ENCODE results near the gene ZNF830. TPM values are rescaled to one million over a fixed set of nuclear protein-coding genes. Genes with fewer than 3 reads are reported as not detected.

Gene ZNF830
- total and polyA plus RNA-seq, 2 of the 4 experiments (the other 2 are of a cell fraction): 5.5 to 6.6 TPM

- H3K56ac ChIP-seq (ENCODE audit: extremely low read depth, insufficient read depth, low read length): no peak overlapping the region
- no peak overlapping the region for H2AFZ ChIP-seq (replicated peaks; ENCODE audit: low read length, poor library complexity)
- no peak overlapping the region for H3K4me3 ChIP-seq (ENCODE audit: insufficient read depth, low read depth, low read length)
- no peaks in the 10 kb centered on the region for H3K79me1 ChIP-seq (ENCODE audit: low read depth in 1 of 2, low read length in 2 of 2)
- H2BK120ac ChIP-seq (ENCODE audit: low read depth, low read length): no peak overlapping the region
- ATAC-seq (ENCODE audit: low read depth) (no peak), DNase-seq (no peak)
- no peak for TF ChIP-seq CHD1 (IDR thresholded peaks at IDR 0.05; ENCODE audit: low read depth, low read length)
- TF ChIP-seq ELK1 (IDR thresholded peaks at IDR 0.05; ENCODE audit: borderline replicate concordance, low read depth, low read length): no peak
- no peak for TF ChIP-seq MAZ (IDR thresholded peaks at IDR 0.05; ENCODE audit: borderline replicate concordance, low read depth, low read length)
- no peak for TF ChIP-seq USF2 (IDR thresholded peaks at IDR 0.05; ENCODE audit: low read depth, low read length)
- TF ChIP-seq CTCF (conservative IDR thresholded peaks at IDR 0.05; ENCODE audit: low read depth, low read length): no peak
- no peak for TF ChIP-seq MAFK (IDR thresholded peaks at IDR 0.05; ENCODE audit: low read depth, low read length)
- no peak for TF ChIP-seq BHLHE40 (IDR thresholded peaks at IDR 0.05; ENCODE audit: low read depth, low read length)
- no peak for TF ChIP-seq NFE2L2 (IDR thresholded peaks at IDR 0.05; ENCODE audit: low read depth, low read length)
- H2BK20ac ChIP-seq (ENCODE audit: low read depth, low read length): no peak overlapping the region
- dilution Hi-C loops (cut with HindIII; ENCODE audit: low sequenced_read_pairs, unreplicated experiment): no loop called here
- H3K14ac ChIP-seq (replicated peaks; ENCODE audit: low read depth, low read length): no peak overlapping the region
- H3K18ac ChIP-seq (ENCODE audit: low read depth, low read length): no peak overlapping the region
- POLR2A ChIA-PET (ENCODE audit: unreplicated experiment): no interaction called here
- H3K9me3 ChIP-seq (ENCODE audit: control insufficient read depth, insufficient read depth, low read length): no peaks in the 10 kb centered on the region
- intact Hi-C loops (cut with micrococcal nuclease): no loop called here
- H4K20me1 ChIP-seq (ENCODE audit: insufficient read depth, low read length): no peaks in the 10 kb centered on the region
- no peak overlapping the region for H3K9ac ChIP-seq (ENCODE audit: low read depth, low read length)
- no peak overlapping the region for H3K4me2 ChIP-seq (ENCODE audit: low read depth, low read length)
- no peak overlapping the region for H4K5ac ChIP-seq (ENCODE audit: low read depth, low read length)
- H3K4ac ChIP-seq (ENCODE audit: low read depth, low read length): no peak overlapping the region
- no peak overlapping the region for H3K27ac ChIP-seq (ENCODE audit: insufficient read depth, low read length)
- no CpG with 5 or more reads among the region's 1 CpG for WGBS, 2 experiments (ENCODE audit: extremely low coverage in 2 of 2, insufficient read length in 1 of 2)
- BruUV-seq (replicated peaks): no TSS peak
- no peaks in the 10 kb centered on the region for H3K36me3 ChIP-seq (ENCODE audit: control insufficient read depth, insufficient read depth, low read length)
- no peaks in the 10 kb centered on the region for H3K4me1 ChIP-seq (ENCODE audit: control insufficient read depth, insufficient read depth, low read length)
- in situ Hi-C loops (cut with MboI; ENCODE audit: low sequenced_read_pairs): no loop called here
- no peaks in the 10 kb centered on the region for H3K9me1 ChIP-seq (ENCODE audit: insufficient read depth, low read length)
- no peak overlapping the region for H4K91ac ChIP-seq (ENCODE audit: insufficient read depth, low read depth, low read length)
- no peak overlapping the region for H2AK5ac ChIP-seq (ENCODE audit: low read depth, low read length)
- H2AK9ac ChIP-seq (replicated peaks; ENCODE audit: low read depth, low read length, poor library complexity): no peak overlapping the region
- no peak overlapping the region for H4K8ac ChIP-seq (ENCODE audit: low read depth in 2 of 2, low read length in 2 of 2)
- H2BK15ac ChIP-seq (ENCODE audit: low read depth, low read length): no peak overlapping the region
- H3K23ac ChIP-seq (ENCODE audit: low read depth, low read length): no peak overlapping the region
- CTCF ChIA-PET: no interaction called here
- H3K27me3 ChIP-seq (ENCODE audit: control insufficient read depth, insufficient read depth, low read length): no peaks in the 10 kb centered on the region
- H2BK5ac ChIP-seq (ENCODE audit: low read depth, low read length, poor library complexity, severe bottlenecking): no peak overlapping the region
Measured at GRCh38 chr17:34917381-34917780, 44.0 kb upstream of the ZNF830 start.

All from IMR-90 (cell line).